GM21723 (cell line): ENCODE data around the gene LCE3A.

Experiments used
- ATAC-seq: cut with Tn5 transposase; IDR thresholded peaks from one replicate; pipeline ENCODE4 v1.9.1; 2021; ENCODE audit warnings: mild to moderate bottlenecking, moderate library complexity; ENCODE audit not compliant: unreplicated experiment

The LCE3A gene

DNA sequence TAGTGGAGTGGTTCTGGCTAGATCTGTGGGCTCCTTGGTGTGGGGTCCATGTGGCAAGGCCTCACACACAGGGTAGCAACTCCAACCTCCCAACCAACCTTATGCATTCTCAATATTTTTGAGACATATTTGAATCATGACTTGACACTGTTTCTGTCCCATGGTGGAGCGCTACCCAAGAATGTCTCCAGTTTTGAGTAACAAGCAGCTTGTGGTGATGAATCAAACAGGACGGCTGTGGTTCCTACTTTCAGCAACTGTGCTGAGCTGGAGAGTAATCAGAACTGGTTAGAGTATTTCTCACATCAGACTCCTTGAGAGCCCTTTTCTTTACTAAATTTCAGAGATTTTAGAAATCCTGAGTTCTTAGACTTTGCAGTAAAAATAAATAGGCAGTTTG, 45.7 kb downstream of the LCE3A start:
- ATAC-seq: no peak
